Measurements from ENCODE around the gene CANX. TPM values are rescaled to one million over a fixed set of nuclear protein-coding genes. Genes with fewer than 3 reads are reported as not detected.

CANX gene
- total RNA-seq, result 268 TPM

GRCh38 chr5:179698935-179699615 lies at the start of gene CANX:
Gene CANX, plus strand, starts transcription at chr5:179698967. Its CDS starts 6,715 bp downstream, at chr5:179705682.

GRCh38 chr5:179680780-179681401 lies 17.9 kb upstream of the CANX start, which contains the start of gene CBY3:
Gene CBY3, minus strand, starts transcription at chr5:179681034. Its CDS starts 116 bp downstream, at chr5:179680918.

GRCh38 chr5:179732412-179732917 lies 33.7 kb downstream of the CANX start, which contains the start of gene MAML1:
Gene MAML1, plus strand, starts transcription at chr5:179732822. Its CDS starts 291 bp downstream, at chr5:179733113.

Other genes starting within 250 kb of the CANX start
- gene RUFY1, start 148.4 kb upstream of the CANX start, total RNA-seq, result 41.3 TPM
- 1,281 TPM for gene HNRNPH1, start 75.3 kb upstream of the CANX start, total RNA-seq
- not detected for gene CBY3, start 17.9 kb upstream of the CANX start, total RNA-seq
- 34.4 TPM for gene MAML1, start 33.9 kb downstream of the CANX start, total RNA-seq
- 6.9 TPM for gene LTC4S, start 95.0 kb downstream of the CANX start, total RNA-seq
- 81.1 TPM for gene MGAT4B, start 107.9 kb downstream of the CANX start, total RNA-seq
- 58.8 TPM for gene SQSTM1, start 121.9 kb downstream of the CANX start, total RNA-seq
- gene MRNIP, start 159.8 kb downstream of the CANX start, total RNA-seq, result 67.6 TPM
- 75.1 TPM for gene TBC1D9B, start 208.9 kb downstream of the CANX start, total RNA-seq